ENCODE results near the gene IFI27L1. TPM values are rescaled to one million over a fixed set of nuclear protein-coding genes. Genes with fewer than 3 reads are reported as not detected.
A peak's percentile ranks its signal among the peaks of the same experiment; 100 is the strongest.

IFI27L1 gene
- total and polyA plus RNA-seq, 4 donors, result 14.6 to 41.5 (median 19.9) TPM

- ATAC-seq (ENCODE audit: insufficient read depth, low FRiP score), result no peak
- no peaks in the 10 kb centered on the region for H3K27me3 ChIP-seq (ENCODE audit: control insufficient read depth in 3 of 3, insufficient read depth in 3 of 3, low read length in 2 of 3)
- WGBS, 2 donors, result 94% methylated on average over 4 of the region's 4 CpGs
- H3K4me1 ChIP-seq (ENCODE audit: control insufficient read depth in 5 of 5, insufficient read depth in 5 of 5, low read length in 5 of 5), result peaks cover 0 to 8% (median 0%) of the 10 kb centered on the region in 5 donors
- TF ChIP-seq CTCF (IDR thresholded peaks at IDR 0.05; ENCODE audit: control extremely low read depth, extremely low read depth), result no peak
- H3K36me3 ChIP-seq (ENCODE audit: control insufficient read depth in 4 of 4, insufficient read depth in 4 of 4, low read length in 4 of 4), result no peaks in the 10 kb centered on the region
- H3K9me3 ChIP-seq (ENCODE audit: control insufficient read depth in 4 of 4, insufficient read depth in 3 of 4, low read length in 3 of 4), result no peaks in the 10 kb centered on the region
- no peak overlapping the region for H3K27ac ChIP-seq (ENCODE audit: low read depth in 1 of 2, low read length in 1 of 2)
- no peak overlapping the region for H3K4me3 ChIP-seq
- H3K9ac ChIP-seq (ENCODE audit: insufficient read depth in 1 of 2, low read length in 2 of 2), result no peak overlapping the region
- DNase-seq, result no peak
Observed at GRCh38 chr14:94143711-94144110, 62.6 kb downstream of the IFI27L1 start.

GRCh38 chr14:94144765-94145164 lies 63.7 kb downstream of the IFI27L1 start:
- no peak overlapping the region for H3K9ac ChIP-seq (ENCODE audit: insufficient read depth in 1 of 2, low read length in 2 of 2)
- 79 to 92% methylated on average over 1 of the region's 1 CpG for WGBS, 2 donors
- peaks cover 0 to 8% (median 0%) of the 10 kb centered on the region in 5 donors for H3K4me1 ChIP-seq (ENCODE audit: control insufficient read depth in 5 of 5, insufficient read depth in 5 of 5, low read length in 5 of 5)
- H3K4me3 ChIP-seq, result no peak overlapping the region
- no peak for TF ChIP-seq CTCF (IDR thresholded peaks at IDR 0.05; ENCODE audit: control extremely low read depth, extremely low read depth)
- H3K27ac ChIP-seq (ENCODE audit: low read depth in 1 of 2, low read length in 1 of 2), result no peak overlapping the region
- no peaks in the 10 kb centered on the region for H3K9me3 ChIP-seq (ENCODE audit: control insufficient read depth in 4 of 4, insufficient read depth in 3 of 4, low read length in 3 of 4)
- DNase-seq (no peak), ATAC-seq (ENCODE audit: insufficient read depth, low FRiP score) (no peak)
- H3K36me3 ChIP-seq (ENCODE audit: control insufficient read depth in 4 of 4, insufficient read depth in 4 of 4, low read length in 4 of 4), result no peaks in the 10 kb centered on the region
- no peaks in the 10 kb centered on the region for H3K27me3 ChIP-seq (ENCODE audit: control insufficient read depth in 3 of 3, insufficient read depth in 3 of 3, low read length in 2 of 3)

GRCh38 chr14:94145902-94146527 lies 64.9 kb downstream of the IFI27L1 start:
- Histone ChIP-seq H3K9me3 (ENCODE audit: control insufficient read depth in 4 of 4, insufficient read depth in 3 of 4, low read length in 3 of 4) (no peaks in the 10 kb centered on the region), H3K36me3 (ENCODE audit: control insufficient read depth in 4 of 4, insufficient read depth in 4 of 4, low read length in 4 of 4) (no peaks in the 10 kb centered on the region), H3K9ac (ENCODE audit: insufficient read depth in 1 of 2, low read length in 2 of 2) (no peak overlapping the region), H3K4me1 (ENCODE audit: control insufficient read depth in 5 of 5, insufficient read depth in 5 of 5, low read length in 5 of 5) (peaks cover 0 to 8% (median 0%) of the 10 kb centered on the region in 5 donors), H3K4me3 (no peak overlapping the region), H3K27ac (ENCODE audit: low read depth in 1 of 2, low read length in 1 of 2) (no peak overlapping the region), H3K27me3 (ENCODE audit: control insufficient read depth in 3 of 3, insufficient read depth in 3 of 3, low read length in 2 of 3) (no peaks in the 10 kb centered on the region)
- WGBS, 2 donors, result 58 to 72% methylated on average over 6 of the region's 6 CpGs
- ATAC-seq (ENCODE audit: insufficient read depth, low FRiP score) (no peak), DNase-seq (peak; percentile 29 to 52 (median 33))
- no peak for TF ChIP-seq CTCF (IDR thresholded peaks at IDR 0.05; ENCODE audit: control extremely low read depth, extremely low read depth)

Other genes with a start within 250 kb of the IFI27L1 start
- gene FAM181A, start 154.0 kb upstream of the IFI27L1 start, total RNA-seq, result 1 to 10 TPM; 3.2 to 4.0 TPM
- 1 to 10 TPM; 1.9 to 3.4 TPM for gene FAM181A, start 154.0 kb upstream of the IFI27L1 start, polyA plus RNA-seq
- gene ASB2, start 104.7 kb upstream of the IFI27L1 start, total RNA-seq, result 1 to 10 TPM; 2.3 to 3.7 TPM
- 1 to 10 TPM; 1.8 to 2.9 TPM for gene ASB2, start 104.7 kb upstream of the IFI27L1 start, polyA plus RNA-seq
- not detected for gene CCDC197, start 84.0 kb upstream of the IFI27L1 start, total RNA-seq
- gene CCDC197, start 84.0 kb upstream of the IFI27L1 start, polyA plus RNA-seq, result not detected
- gene OTUB2, start 55.0 kb upstream of the IFI27L1 start, total RNA-seq, result 1 to 10 TPM; 2.1 to 2.2 TPM
- under 1 TPM; 0.31 to 0.98 TPM for gene OTUB2, start 55.0 kb upstream of the IFI27L1 start, polyA plus RNA-seq
- 100 to 1,000 TPM; 116 to 138 TPM for gene DDX24, start 108 bp upstream of the IFI27L1 start, total RNA-seq
- 10 to 100 TPM; 78.4 to 98.9 TPM for gene DDX24, start 108 bp upstream of the IFI27L1 start, polyA plus RNA-seq
- 100 to 1,000 TPM in 1 of 2 donors, 10 to 100 TPM in 1; 94.1 to 308 TPM for gene IFI27, start 29.4 kb downstream of the IFI27L1 start, total RNA-seq
- gene IFI27, start 29.4 kb downstream of the IFI27L1 start, polyA plus RNA-seq, result 100 to 1,000 TPM; 447 to 883 TPM
- gene IFI27L2, start 48.3 kb downstream of the IFI27L1 start, total RNA-seq, result 10 to 100 TPM; 27.2 to 38.9 TPM
- gene IFI27L2, start 48.3 kb downstream of the IFI27L1 start, polyA plus RNA-seq, result 100 to 1,000 TPM; 108 to 127 TPM
- gene PPP4R4, start 93.0 kb downstream of the IFI27L1 start, total RNA-seq, result 10 to 100 TPM in 1 of 2 donors, 1 to 10 TPM in 1; 5.3 to 25.9 TPM
- 1 to 10 TPM; 1.6 to 2.3 TPM for gene PPP4R4, start 93.0 kb downstream of the IFI27L1 start, polyA plus RNA-seq
- gene SERPINA10, start 212.0 kb downstream of the IFI27L1 start, total RNA-seq, result under 1 TPM in 1 of 2 donors, not detected in 1; 0.21 TPM
- not detected for gene SERPINA10, start 212.0 kb downstream of the IFI27L1 start, polyA plus RNA-seq
- under 1 TPM; 0.34 to 0.77 TPM for gene SERPINA6, start 242.0 kb downstream of the IFI27L1 start, total RNA-seq
- gene SERPINA6, start 242.0 kb downstream of the IFI27L1 start, polyA plus RNA-seq, result under 1 TPM; 0.18 to 0.35 TPM